Right lobe of liver (tissue), 4 donors: Measurements from ENCODE around the gene SLC1A2.

Experiments used
- POLR2A ChIP-seq: fragments of 450-650 bp; IDR thresholded peaks from one replicate; pipeline ENCODE4 v1.6.1; 2017; ENCODE audit warnings: antibody characterized with exemption, mild to moderate bottlenecking
- TF ChIP-seq, protein P1 (sequence below), 4 donors: fragments of 200-600 bp in 3 of 4; fragments of 450-650 bp in 1 of 4; IDR thresholded peaks; one replicate each; pipeline versions ENCODE4 v1.5.1 to v1.8.0; 2016 to 2022; ENCODE audit warnings: antibody characterized with exemption in 4 of 4, mild to moderate bottlenecking in 2 of 4
- donor health status: DM: no; HTN: no; CAD: no.
- donor health status: DM: no; HTN: no; CAD: no.
- donor health status: DM: no; HTN: yes; CAD: no.

GRCh38 chr11:35321111-35321510, 98.2 kb downstream of the SLC1A2 start:
- TF ChIP-seq POLR2A, result no peak
- TF ChIP-seq, protein P1, sequence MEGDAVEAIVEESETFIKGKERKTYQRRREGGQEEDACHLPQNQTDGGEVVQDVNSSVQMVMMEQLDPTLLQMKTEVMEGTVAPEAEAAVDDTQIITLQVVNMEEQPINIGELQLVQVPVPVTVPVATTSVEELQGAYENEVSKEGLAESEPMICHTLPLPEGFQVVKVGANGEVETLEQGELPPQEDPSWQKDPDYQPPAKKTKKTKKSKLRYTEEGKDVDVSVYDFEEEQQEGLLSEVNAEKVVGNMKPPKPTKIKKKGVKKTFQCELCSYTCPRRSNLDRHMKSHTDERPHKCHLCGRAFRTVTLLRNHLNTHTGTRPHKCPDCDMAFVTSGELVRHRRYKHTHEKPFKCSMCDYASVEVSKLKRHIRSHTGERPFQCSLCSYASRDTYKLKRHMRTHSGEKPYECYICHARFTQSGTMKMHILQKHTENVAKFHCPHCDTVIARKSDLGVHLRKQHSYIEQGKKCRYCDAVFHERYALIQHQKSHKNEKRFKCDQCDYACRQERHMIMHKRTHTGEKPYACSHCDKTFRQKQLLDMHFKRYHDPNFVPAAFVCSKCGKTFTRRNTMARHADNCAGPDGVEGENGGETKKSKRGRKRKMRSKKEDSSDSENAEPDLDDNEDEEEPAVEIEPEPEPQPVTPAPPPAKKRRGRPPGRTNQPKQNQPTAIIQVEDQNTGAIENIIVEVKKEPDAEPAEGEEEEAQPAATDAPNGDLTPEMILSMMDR (IDR thresholded peaks at IDR 0.05), result no peak
